Dedifferentiated amniotic fluid mesenchymal stem cell (primary cell): Measurements from ENCODE around the gene TSPOAP1.

ENCODE experiments used
- DNase-seq: peaks from one replicate; pipeline ENCODE4 v3.0.0-alpha.2; 2016; ENCODE audit errors: extremely low spot score

Gene TSPOAP1

DNA sequence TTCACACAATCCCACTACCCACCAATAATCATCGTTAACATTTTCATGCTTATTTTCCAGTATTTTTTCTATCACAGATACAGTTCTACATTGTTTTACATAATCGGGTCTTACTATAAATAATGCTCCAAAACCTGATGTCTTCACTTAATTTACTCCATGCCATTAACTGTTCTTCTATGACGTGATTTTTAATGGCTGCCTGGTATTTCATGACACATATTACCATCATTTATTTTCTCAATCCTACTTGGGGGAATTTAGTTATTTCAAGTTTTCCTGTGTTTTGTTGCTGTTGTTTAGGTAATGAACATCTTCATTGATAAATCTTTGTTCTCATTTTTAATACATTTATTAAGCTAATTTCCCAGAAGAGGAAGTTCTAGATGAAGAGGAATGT, 75.5 kb downstream of the TSPOAP1 start:
- DNase-seq = no peak

DNA sequence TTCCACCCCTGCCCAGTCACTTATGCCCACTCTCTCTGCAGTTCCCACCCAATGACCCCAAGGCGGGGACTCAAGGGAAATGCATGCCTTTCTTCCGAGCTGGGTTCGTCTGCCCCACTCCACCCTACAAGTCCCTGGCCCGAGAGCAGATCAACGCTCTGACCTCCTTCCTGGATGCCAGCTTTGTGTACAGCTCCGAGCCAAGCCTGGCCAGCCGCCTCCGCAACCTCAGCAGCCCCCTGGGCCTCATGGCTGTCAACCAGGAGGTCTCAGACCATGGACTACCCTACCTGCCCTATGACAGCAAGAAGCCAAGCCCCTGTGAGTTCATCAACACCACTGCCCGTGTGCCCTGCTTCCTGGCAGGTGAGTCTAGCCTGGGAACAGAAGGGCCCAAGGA, 76.5 kb downstream of the TSPOAP1 start:
- DNase-seq = no peak
